ENCODE results near the gene LITAFD. TPM values are rescaled to one million over a fixed set of nuclear protein-coding genes. Genes with fewer than 3 reads are reported as not detected.

The LITAFD gene
- total RNA-seq, 1 donor from 2014 or later, result not detected

DNA sequence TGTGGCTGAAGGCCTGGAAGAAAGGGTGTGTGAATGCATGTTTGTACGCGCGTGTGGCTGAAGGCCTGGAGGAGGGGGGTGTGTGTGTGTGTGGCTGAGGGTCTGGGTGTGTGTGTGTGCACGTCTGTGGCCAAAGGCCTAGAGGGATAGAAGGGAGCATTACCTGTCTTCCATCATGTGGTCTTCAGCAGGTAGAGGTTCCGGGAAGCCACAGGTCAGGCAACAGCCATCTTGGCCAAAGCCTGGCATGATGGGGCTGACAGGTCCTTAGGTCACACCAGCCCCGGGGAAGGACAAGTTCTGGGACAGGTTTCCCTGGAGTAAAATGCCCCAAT lies 5.2 kb downstream of the LITAFD start:
- DNase-seq (ENCODE audit: low spot score in 2 of 2), result no peak
- peaks cover 24 to 28% of the 10 kb centered on the region in 2 donors for H3K36me3 ChIP-seq
- no peaks in the 10 kb centered on the region for H3K27me3 ChIP-seq
- peaks cover 0 to 7% of the 10 kb centered on the region in 2 donors for H3K4me1 ChIP-seq
- H3K9me3 ChIP-seq, result no peaks in the 10 kb centered on the region
- TF ChIP-seq, protein P1, sequence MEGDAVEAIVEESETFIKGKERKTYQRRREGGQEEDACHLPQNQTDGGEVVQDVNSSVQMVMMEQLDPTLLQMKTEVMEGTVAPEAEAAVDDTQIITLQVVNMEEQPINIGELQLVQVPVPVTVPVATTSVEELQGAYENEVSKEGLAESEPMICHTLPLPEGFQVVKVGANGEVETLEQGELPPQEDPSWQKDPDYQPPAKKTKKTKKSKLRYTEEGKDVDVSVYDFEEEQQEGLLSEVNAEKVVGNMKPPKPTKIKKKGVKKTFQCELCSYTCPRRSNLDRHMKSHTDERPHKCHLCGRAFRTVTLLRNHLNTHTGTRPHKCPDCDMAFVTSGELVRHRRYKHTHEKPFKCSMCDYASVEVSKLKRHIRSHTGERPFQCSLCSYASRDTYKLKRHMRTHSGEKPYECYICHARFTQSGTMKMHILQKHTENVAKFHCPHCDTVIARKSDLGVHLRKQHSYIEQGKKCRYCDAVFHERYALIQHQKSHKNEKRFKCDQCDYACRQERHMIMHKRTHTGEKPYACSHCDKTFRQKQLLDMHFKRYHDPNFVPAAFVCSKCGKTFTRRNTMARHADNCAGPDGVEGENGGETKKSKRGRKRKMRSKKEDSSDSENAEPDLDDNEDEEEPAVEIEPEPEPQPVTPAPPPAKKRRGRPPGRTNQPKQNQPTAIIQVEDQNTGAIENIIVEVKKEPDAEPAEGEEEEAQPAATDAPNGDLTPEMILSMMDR (IDR thresholded peaks at IDR 0.05), result no peak
- no peak overlapping the region for H3K4me3 ChIP-seq
- H3K27ac ChIP-seq, result no peak overlapping the region
- intact Hi-C loops (cut with DNase I), result loop anchor here (5.0 kb wide), 1 partner anchor 75 kb away; the partner anchor contains the start of gene USP7

DNA sequence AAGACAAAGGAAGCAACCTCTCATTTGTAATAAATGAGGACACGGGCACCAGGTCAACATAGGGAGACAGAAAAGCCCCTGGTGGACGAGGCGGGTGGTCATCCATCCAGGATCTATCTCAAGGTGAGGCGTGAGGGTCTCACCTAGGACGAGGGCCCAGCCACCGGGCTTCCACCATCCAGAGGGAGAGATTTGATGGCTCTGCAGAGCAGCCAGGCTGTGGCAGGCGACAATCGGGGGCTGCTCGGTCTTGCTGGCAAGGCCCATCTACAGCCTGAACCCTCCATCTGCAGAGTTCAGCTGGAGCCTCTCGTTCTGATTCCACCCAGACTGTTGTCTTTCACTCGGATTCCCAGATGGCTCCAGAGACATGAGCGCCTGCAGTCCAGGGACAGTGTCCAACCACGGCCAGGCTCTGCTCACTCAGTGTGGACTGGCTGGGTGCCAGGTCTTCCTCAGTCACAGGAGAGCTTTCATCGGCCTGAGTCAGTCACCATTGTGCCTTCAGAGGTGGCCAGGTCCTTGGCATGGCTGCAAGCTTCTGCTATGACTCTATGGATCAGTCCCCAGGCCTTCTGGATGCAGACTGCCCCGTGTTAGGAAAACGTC lies 5.9 kb downstream of the LITAFD start:
- DNase-seq (ENCODE audit: low spot score in 2 of 2), result no peak
- H3K36me3 ChIP-seq, result peaks cover 27 to 32% of the 10 kb centered on the region in 2 donors

DNA sequence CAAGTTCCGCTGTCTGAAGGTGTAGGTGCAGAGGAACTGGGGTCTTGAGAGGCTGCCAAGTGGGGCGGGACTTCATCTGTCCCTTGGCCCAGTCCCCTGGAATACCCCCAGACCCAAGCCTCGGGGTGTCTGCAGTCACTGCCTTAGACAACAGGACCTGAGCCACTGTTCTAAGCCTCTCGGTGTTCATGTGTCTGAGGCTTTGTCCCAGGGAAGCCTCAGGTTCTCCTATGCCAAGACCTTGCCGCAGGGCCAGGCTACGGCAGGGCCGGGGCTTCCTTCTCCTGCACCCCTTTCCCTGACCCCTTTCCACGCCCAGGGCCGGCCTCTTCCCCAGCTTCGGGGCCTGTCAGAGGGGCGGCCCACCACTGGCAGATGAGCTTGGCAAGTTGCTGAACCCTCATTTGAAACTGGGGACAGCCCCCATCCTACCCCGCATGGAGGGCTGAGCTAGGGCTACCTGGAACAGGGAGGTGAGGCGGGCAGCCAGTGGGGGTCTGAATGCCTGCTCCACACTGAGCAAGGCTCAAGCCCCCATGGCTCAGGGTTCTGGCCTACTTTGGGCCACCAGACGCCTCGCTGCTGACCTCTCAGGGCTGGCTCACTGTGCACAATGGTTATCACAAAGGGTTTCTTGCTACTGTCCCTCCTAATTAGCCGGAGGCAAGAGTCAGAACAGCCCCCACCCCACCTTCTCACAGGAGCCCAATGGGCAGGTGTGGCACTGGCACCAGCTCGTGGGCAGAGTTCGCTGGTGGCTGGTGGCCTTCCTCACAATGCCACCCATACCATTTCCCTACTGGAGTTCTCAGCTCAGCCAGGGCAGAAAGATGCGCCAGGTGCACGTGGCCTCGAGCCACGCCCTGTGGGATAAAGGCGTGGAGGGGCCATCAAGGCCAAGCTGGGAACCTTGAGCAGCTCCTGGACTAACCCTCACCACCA lies 7.1 kb downstream of the LITAFD start:
- peaks cover 0 to 7% of the 10 kb centered on the region in 2 donors for H3K4me1 ChIP-seq
- no peaks in the 10 kb centered on the region for H3K9me3 ChIP-seq
- H3K4me3 ChIP-seq, result no peak overlapping the region
- TF ChIP-seq, protein P1 (IDR thresholded peaks at IDR 0.05), result no peak
- H3K27ac ChIP-seq, result no peak overlapping the region
- no peak for DNase-seq (ENCODE audit: low spot score in 2 of 2)
- no peaks in the 10 kb centered on the region for H3K27me3 ChIP-seq
- peaks cover 32 to 43% of the 10 kb centered on the region in 2 donors for H3K36me3 ChIP-seq
- intact Hi-C loops (cut with DNase I), result loop anchor here (5.0 kb wide), 1 partner anchor 73 kb away; the partner anchor contains the start of gene USP7

More for the DNA sequence above, 5.9 kb downstream of the LITAFD start:
- TF ChIP-seq, protein P1 (IDR thresholded peaks at IDR 0.05), result no peak
- H3K4me3 ChIP-seq, result no peak overlapping the region
- no peaks in the 10 kb centered on the region for H3K27me3 ChIP-seq
- peaks cover 0 to 7% of the 10 kb centered on the region in 2 donors for H3K4me1 ChIP-seq
- no peak overlapping the region for H3K27ac ChIP-seq
- intact Hi-C loops (cut with DNase I), result loop anchor here (5.0 kb wide), 1 partner anchor 74 kb away; the partner anchor contains the start of gene USP7
- no peaks in the 10 kb centered on the region for H3K9me3 ChIP-seq

DNA sequence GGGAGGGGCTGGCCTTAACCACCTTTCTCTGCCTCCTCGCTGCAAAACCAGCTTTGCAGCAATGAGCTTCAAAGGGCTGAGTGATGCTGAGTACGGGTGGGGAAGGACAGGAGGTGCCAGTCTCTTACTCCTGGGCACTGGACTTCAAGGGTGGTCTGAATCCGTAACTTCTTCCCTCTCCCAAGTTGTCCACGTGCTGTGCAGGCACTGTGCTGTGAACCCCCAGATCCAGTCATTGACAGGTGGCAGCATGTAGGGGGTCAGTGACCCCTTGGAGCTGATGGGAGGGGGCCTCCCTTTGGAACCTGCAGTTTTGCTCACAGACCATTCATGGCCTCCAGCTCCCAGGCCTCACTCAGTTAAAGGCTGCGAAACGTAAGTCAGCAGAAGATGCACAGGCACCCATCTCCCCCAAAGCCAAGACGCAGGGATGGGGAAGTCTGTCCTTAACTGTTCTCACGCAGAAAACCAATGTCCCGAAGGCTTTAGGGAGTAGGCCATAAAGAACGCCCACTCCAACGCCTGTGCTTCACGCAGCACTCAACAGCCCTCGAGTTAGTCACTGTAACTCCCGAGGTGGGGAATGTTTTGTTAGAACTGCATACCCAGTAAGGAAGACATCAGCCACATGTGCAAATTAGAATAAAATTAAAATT lies 7.9 kb downstream of the LITAFD start:
- Histone ChIP-seq H3K4me3 (no peak overlapping the region), H3K27me3 (no peaks in the 10 kb centered on the region), H3K36me3 (peaks cover 40 to 51% of the 10 kb centered on the region in 2 donors), H3K9me3 (no peaks in the 10 kb centered on the region), H3K4me1 (peaks cover 0 to 7% of the 10 kb centered on the region in 2 donors), H3K27ac (no peak overlapping the region)
- DNase-seq (ENCODE audit: low spot score in 2 of 2), result no peak
- TF ChIP-seq, protein P1 (IDR thresholded peaks at IDR 0.05), result no peak
- intact Hi-C loops (cut with DNase I), result loop anchor here (5.0 kb wide), 1 partner anchor 72 kb away; the partner anchor contains the start of gene USP7

DNA sequence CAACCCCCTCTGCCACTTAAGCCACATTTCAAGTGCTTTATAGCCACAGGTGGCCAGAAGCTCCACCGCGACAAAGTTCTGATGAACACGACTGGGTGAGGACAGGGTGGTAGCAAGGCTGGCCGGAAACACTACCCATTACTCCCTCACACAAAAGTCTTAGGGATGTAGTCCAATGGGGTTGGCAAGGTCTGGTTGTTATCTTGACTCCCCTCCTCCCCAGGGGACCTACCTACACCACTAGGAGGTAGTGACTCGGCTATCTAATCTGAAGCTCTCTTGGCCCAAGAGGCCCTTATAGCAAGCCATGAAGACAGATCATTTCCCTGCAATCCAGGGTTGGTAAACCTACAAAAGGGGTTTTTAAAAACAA lies 8.4 kb downstream of the LITAFD start:
- no peak for DNase-seq (ENCODE audit: low spot score in 2 of 2)
- Histone ChIP-seq H3K4me1 (peaks cover 0 to 7% of the 10 kb centered on the region in 2 donors), H3K9me3 (no peaks in the 10 kb centered on the region), H3K27ac (no peak overlapping the region), H3K36me3 (peaks cover 45 to 56% of the 10 kb centered on the region in 2 donors), H3K4me3 (no peak overlapping the region), H3K27me3 (no peaks in the 10 kb centered on the region)
- TF ChIP-seq, protein P1 (IDR thresholded peaks at IDR 0.05), result no peak
- intact Hi-C loops (cut with DNase I), result no loop called here

Measured in ascending aorta (tissue), 2 donors.